CD4-positive, alpha-beta T cell (primary cell): ENCODE data around the gene PCDH12. TPM values are rescaled to one million over a fixed set of nuclear protein-coding genes. Genes with fewer than 3 reads are reported as not detected.

Experiments used
- ATAC-seq: fragments of 200-7000 bp; cut with Tn5 transposase; one replicate; pipeline ENCODE4 v1.10.0; 2022; ENCODE audit warnings: mild to moderate bottlenecking; ENCODE audit not compliant: poor library complexity
- CTCF ChIA-PET: fragments of 350-600 bp; sonication (Branson Sonifier 250); formaldehyde crosslinking; loops from one replicate; lab custom pipeline; 2021; ENCODE audit warnings: antibody characterized with exemption, inconsistent platforms; lab: Charles Lee
- POLR2A ChIA-PET: fragments of 350-600 bp; sonication (Branson Sonifier 250); formaldehyde crosslinking; loops from one replicate; lab custom pipeline; 2021; ENCODE audit warnings: antibody characterized with exemption, inconsistent platforms; lab: Charles Lee
- DNase-seq, 14 experiments: peaks; one replicate each; pipeline ENCODE4 v3.0.0-alpha.2; 2013 to 2020; ENCODE audit warnings: mixed read lengths in 2 of 14
- H3K27ac ChIP-seq, 2 donors: one replicate each; pipeline versions ENCODE4 v1.5.1 to v1.7.0; 2013; ENCODE audit warnings: low read length in 2 of 2, low read depth in 1 of 2, mild to moderate bottlenecking in 1 of 2
- H3K27me3 ChIP-seq, 2 experiments: 1 replicate in 1 of 2; 2 replicates in 1 of 2; pipeline versions ENCODE4 v1.6.1 to v1.7.0; 2013; ENCODE audit warnings: low read length in 2 of 2, control low read depth in 1 of 2, mild to moderate bottlenecking in 1 of 2, moderate library complexity in 1 of 2; ENCODE audit not compliant: insufficient read depth in 2 of 2, control insufficient read depth in 1 of 2
- H3K36me3 ChIP-seq: one replicate; pipeline ENCODE4 v1.6.1; 2013; ENCODE audit warnings: low read length, control low read depth; ENCODE audit not compliant: insufficient read depth
- H3K4me1 ChIP-seq: one replicate; pipeline ENCODE4 v1.6.1; 2013; ENCODE audit warnings: low read length, control low read depth; ENCODE audit not compliant: insufficient read depth
- H3K4me3 ChIP-seq: one replicate; pipeline ENCODE4 v1.5.1; 2013; ENCODE audit warnings: mild to moderate bottlenecking, low read length, moderate library complexity
- H3K9me3 ChIP-seq, 2 experiments: 1 replicate in 1 of 2; 2 replicates in 1 of 2; pipeline versions ENCODE4 v1.6.1 to v1.7.0; 2013; ENCODE audit warnings: low read length in 2 of 2, mild to moderate bottlenecking in 2 of 2, control low read depth in 1 of 2, moderate library complexity in 1 of 2; ENCODE audit not compliant: control insufficient read depth in 1 of 2, insufficient read depth in 1 of 2
- H3K27ac Mint-ChIP-seq: one replicate; pipeline ENCODE4 v1.8.0; 2020; ENCODE audit warnings: mixed read lengths
- H3K27me3 Mint-ChIP-seq: one replicate; pipeline ENCODE4 v1.8.0; 2021; ENCODE audit warnings: mixed read lengths
- H3K36me3 Mint-ChIP-seq: one replicate; pipeline ENCODE4 v1.8.0; 2021; ENCODE audit warnings: low read depth, mixed read lengths
- H3K4me1 Mint-ChIP-seq: one replicate; pipeline ENCODE4 v1.8.0; 2021; ENCODE audit warnings: low read depth, mixed read lengths
- H3K4me3 Mint-ChIP-seq: one replicate; pipeline ENCODE4 v1.8.0; 2020; ENCODE audit warnings: mild to moderate bottlenecking, mixed read lengths
- H3K9me3 Mint-ChIP-seq: one replicate; pipeline ENCODE4 v1.8.0; 2020; ENCODE audit warnings: mixed read lengths
- intact Hi-C, 2 experiments: fragments of 100-400 bp; cut with DNase I in 1 of 2; cut with micrococcal nuclease in 1 of 2; formaldehyde crosslinking; loops; one replicate each; pipeline versions ENCODE4 v1.15.1 to v1.9.0; 2023 to 2025; cut with DNase I, micrococcal nuclease
- total RNA-seq, 174 experiments: library from RNA in 2 of 174; stranded (reverse) in 2 of 174; gene quantifications; one replicate each; pipeline ENCODE4 v1.2.3 and lab custom pipeline; 2021 to 2026
- TF ChIP-seq, protein P1 (sequence below): fragments of 200-600 bp; IDR thresholded peaks from one replicate; pipeline ENCODE4 v1.8.0; 2022; ENCODE audit warnings: antibody characterized with exemption, mild to moderate bottlenecking

Gene PCDH12
- total RNA-seq, 2 experiments from 2014 or later = not detected

- Mint-ChIP-seq H3K9me3 (no peaks in the 10 kb centered on the region), H3K36me3 (no peaks in the 10 kb centered on the region), H3K27me3 (peaks cover 27% of the 10 kb centered on the region), H3K4me1 (no peaks in the 10 kb centered on the region), H3K4me3 (no peak overlapping the region), H3K27ac (no peak overlapping the region)
- TF ChIP-seq, protein P1, sequence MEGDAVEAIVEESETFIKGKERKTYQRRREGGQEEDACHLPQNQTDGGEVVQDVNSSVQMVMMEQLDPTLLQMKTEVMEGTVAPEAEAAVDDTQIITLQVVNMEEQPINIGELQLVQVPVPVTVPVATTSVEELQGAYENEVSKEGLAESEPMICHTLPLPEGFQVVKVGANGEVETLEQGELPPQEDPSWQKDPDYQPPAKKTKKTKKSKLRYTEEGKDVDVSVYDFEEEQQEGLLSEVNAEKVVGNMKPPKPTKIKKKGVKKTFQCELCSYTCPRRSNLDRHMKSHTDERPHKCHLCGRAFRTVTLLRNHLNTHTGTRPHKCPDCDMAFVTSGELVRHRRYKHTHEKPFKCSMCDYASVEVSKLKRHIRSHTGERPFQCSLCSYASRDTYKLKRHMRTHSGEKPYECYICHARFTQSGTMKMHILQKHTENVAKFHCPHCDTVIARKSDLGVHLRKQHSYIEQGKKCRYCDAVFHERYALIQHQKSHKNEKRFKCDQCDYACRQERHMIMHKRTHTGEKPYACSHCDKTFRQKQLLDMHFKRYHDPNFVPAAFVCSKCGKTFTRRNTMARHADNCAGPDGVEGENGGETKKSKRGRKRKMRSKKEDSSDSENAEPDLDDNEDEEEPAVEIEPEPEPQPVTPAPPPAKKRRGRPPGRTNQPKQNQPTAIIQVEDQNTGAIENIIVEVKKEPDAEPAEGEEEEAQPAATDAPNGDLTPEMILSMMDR = no peak
- intact Hi-C loops = no loop called here
- ChIA-PET CTCF (no interaction called here), POLR2A (no interaction called here)
- no peak overlapping the region for H3K4me3 ChIP-seq
- no peaks in the 10 kb centered on the region for H3K36me3 ChIP-seq
- no peak for DNase-seq
- H3K4me1 ChIP-seq = no peaks in the 10 kb centered on the region
- no peaks in the 10 kb centered on the region for H3K9me3 ChIP-seq
- H3K27ac ChIP-seq = no peak overlapping the region
- no peak for ATAC-seq
- peaks cover 0 to 4% of the 10 kb centered on the region in 2 experiments for H3K27me3 ChIP-seq
Measured at GRCh38 chr5:141898448-141899049, 59.5 kb downstream of the PCDH12 start.

DNA sequence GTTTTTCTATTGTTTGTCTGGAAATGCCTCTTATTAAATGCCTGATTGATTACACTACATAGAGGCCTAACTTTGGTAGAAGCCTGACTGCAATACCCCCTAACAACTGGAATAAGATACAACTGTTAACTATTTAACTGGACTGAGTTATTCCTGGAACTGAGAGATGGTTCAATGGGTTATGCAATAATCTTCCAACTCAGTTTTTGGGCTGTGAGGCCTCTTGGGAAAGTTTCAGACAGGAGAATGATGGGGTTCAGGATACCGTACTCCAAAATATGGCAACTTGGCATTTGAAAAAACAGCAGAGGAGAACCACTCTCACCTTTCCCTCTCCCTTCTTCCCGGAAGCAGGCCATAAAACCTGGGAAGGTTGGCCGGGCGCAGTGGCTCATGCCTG, 60.6 kb downstream of the PCDH12 start:
- Mint-ChIP-seq H3K27me3 (peaks cover 25% of the 10 kb centered on the region), H3K4me3 (no peak overlapping the region), H3K36me3 (no peaks in the 10 kb centered on the region), H3K4me1 (no peaks in the 10 kb centered on the region), H3K27ac (no peak overlapping the region), H3K9me3 (no peaks in the 10 kb centered on the region)
- CTCF ChIA-PET = no interaction called here
- Histone ChIP-seq H3K4me3 (no peak overlapping the region), H3K36me3 (no peaks in the 10 kb centered on the region), H3K27ac (no peak overlapping the region), H3K4me1 (no peaks in the 10 kb centered on the region), H3K9me3 (no peaks in the 10 kb centered on the region), H3K27me3 (no peaks in the 10 kb centered on the region)
- TF ChIP-seq, protein P1 = no peak
- intact Hi-C loops = no loop called here
- DNase-seq (no peak), ATAC-seq (no peak)
- POLR2A ChIA-PET = no interaction called here

Other genes starting within 250 kb of the PCDH12 start
- under 1 TPM in 1 of 2 experiments, not detected in 1; 0.17 TPM for gene PCDH1, start 79.8 kb downstream of the PCDH12 start, total RNA-seq
- gene DELE1, start 34.3 kb downstream of the PCDH12 start, total RNA-seq = 10 to 100 TPM; 60.0 to 61.1 TPM
- 10 to 100 TPM in 1 of 2 experiments, 1 to 10 TPM in 1; 8.9 to 10.7 TPM for gene RNF14, start 10.9 kb upstream of the PCDH12 start, total RNA-seq
- 1 to 10 TPM; 5.8 to 6.6 TPM for gene GNPDA1, start 54.8 kb upstream of the PCDH12 start, total RNA-seq
- 100 to 1,000 TPM; 185 to 192 TPM for gene NDFIP1, start 150.6 kb upstream of the PCDH12 start, total RNA-seq